Suprapubic skin (tissue), 3 donors: ENCODE data around the gene TP53BP2.

ENCODE experiments used
- CTCF ChIP-seq, 2 donors: fragments of 200-600 bp in 1 of 2; fragments of 450-650 bp in 1 of 2; sonication (generic) in 1 of 2; IDR thresholded peaks; one replicate each; pipeline ENCODE4 v1.5.1; 2016 to 2019; ENCODE audit warnings: antibody characterized with exemption in 2 of 2, mild to moderate bottlenecking in 1 of 2, moderate library complexity in 1 of 2
- EP300 ChIP-seq: sonication (generic); formaldehyde crosslinking; IDR thresholded peaks from one replicate; pipeline ENCODE4 v1.6.1; 2017; ENCODE audit warnings: antibody characterized with exemption

- TF ChIP-seq EP300 (no peak), CTCF (IDR thresholded peaks at IDR 0.05) (no peak)
Observed at GRCh38 chr1:223815865-223816264, 29.9 kb downstream of the TP53BP2 start.
